K562 (cell line): ENCODE measurements around the gene MYO9A. TPM values are rescaled to one million over a fixed set of nuclear protein-coding genes. Genes with fewer than 3 reads are reported as not detected.

Experiments used
- ATAC-seq: fragments of 200-7000 bp; cut with Tn5 transposase; 3 replicates; pipeline ENCODE4 v1.9.1; 2020; ENCODE audit warnings: moderate library complexity
- BruUV-seq: library from RNA; stranded (reverse); fragments of 400-500 nt; replicated peaks from 2 replicates; lab custom pipeline; 2021; lab: Mats Ljungman, UMichigan
- CTCF ChIA-PET: fragments of 300-600 bp; formaldehyde crosslinking; extraction: SDS; loops from one replicate; lab custom pipeline; 2021; ENCODE audit warnings: low intra/inter-chr PET ratio; lab: Yijun Ruan, JAX
- POLR2A ChIA-PET: fragments of 300-600, 350-650 bp; sonication (Branson Sonifier 250); formaldehyde crosslinking; extraction: SDS; loops from one replicate; lab custom pipeline; 2021; ENCODE audit warnings: antibody characterized with exemption, inconsistent platforms; lab: Yijun Ruan, JAX
- DNase-seq, 4 experiments: peaks; one replicate each; pipeline versions ENCODE4 v3.0.0 to v3.0.0-alpha.2; 2011 to 2018; ENCODE audit warnings: low spot score in 3 of 4, mixed read lengths in 3 of 4; ENCODE audit errors: extremely low read depth in 1 of 4
- FAIRE-seq: peaks from 2 replicates; lab custom pipeline; 2011; peaks lifted over from hg19 to GRCh38; lab: Jason Lieb, UNC
- H2AFZ ChIP-seq: 2 replicates; pipeline ENCODE4 v1.6.0; 2011; ENCODE audit warnings: low read depth, low read length, control low read depth, inconsistent platforms
- H3K27ac ChIP-seq: fragments of 200-600 bp; 3 replicates; pipeline ENCODE4 v1.8.0; 2011; ENCODE audit warnings: low read depth, mild to moderate bottlenecking, control low read depth, inconsistent platforms, low read length, moderate library complexity, mixed read lengths; ENCODE audit errors: extremely low read depth
- H3K27me3 ChIP-seq, 2 experiments: fragments of 300-600 bp in 1 of 2; 2 replicates in 1 of 2; 3 replicates in 1 of 2; pipeline versions ENCODE4 v1.6.0 to v1.8.0; 2011; ENCODE audit warnings: inconsistent platforms in 2 of 2, low read length in 2 of 2, mild to moderate bottlenecking in 1 of 2, mixed read lengths in 1 of 2, moderate library complexity in 1 of 2; ENCODE audit not compliant: control insufficient read depth in 2 of 2, insufficient read depth in 2 of 2
- H3K36me3 ChIP-seq: fragments of 300-600 bp; 3 replicates; pipeline ENCODE4 v1.8.0; 2011; ENCODE audit warnings: mild to moderate bottlenecking, low read length, inconsistent platforms; ENCODE audit not compliant: control insufficient read depth, insufficient read depth
- H3K4me1 ChIP-seq, 2 experiments: fragments of 200-600 bp in 1 of 2; replicated peaks in 1 of 2; 2 replicates in 1 of 2; 3 replicates in 1 of 2; pipeline versions ENCODE4 v1.5.1 to v1.8.0; 2011; ENCODE audit warnings: inconsistent platforms in 2 of 2, low read length in 2 of 2, mild to moderate bottlenecking in 1 of 2, mixed read lengths in 1 of 2, moderate library complexity in 1 of 2; ENCODE audit not compliant: control insufficient read depth in 2 of 2, insufficient read depth in 2 of 2
- H3K4me2 ChIP-seq: 2 replicates; pipeline ENCODE4 v1.6.1; 2011; ENCODE audit warnings: low read length, control low read depth, inconsistent platforms, mixed read lengths; ENCODE audit not compliant: insufficient read depth
- H3K4me3 ChIP-seq: fragments of 200-600 bp; sonication (generic), shearing (Covaris generic); 2 replicates; pipeline ENCODE4 v1.5.1; 2016; ENCODE audit warnings: control low read depth, inconsistent platforms
- H3K79me2 ChIP-seq: fragments of 200-600 bp; 3 replicates; pipeline ENCODE4 v1.8.0; 2011; ENCODE audit warnings: low read length, inconsistent platforms; ENCODE audit not compliant: control insufficient read depth, insufficient read depth
- H3K9ac ChIP-seq, 2 experiments: 2 replicates each; pipeline versions ENCODE4 v1.6.0 to v1.6.1; 2011; ENCODE audit warnings: low read depth in 2 of 2, low read length in 2 of 2, control low read depth in 1 of 2, inconsistent platforms in 1 of 2, mild to moderate bottlenecking in 1 of 2, mixed read lengths in 1 of 2; ENCODE audit not compliant: insufficient read depth in 1 of 2
- H3K9me1 ChIP-seq: one replicate; pipeline ENCODE4 v1.6.0; 2011; ENCODE audit warnings: inconsistent platforms, mild to moderate bottlenecking, low read length, moderate library complexity; ENCODE audit not compliant: control insufficient read depth, insufficient read depth
- H3K9me3 ChIP-seq: replicated peaks from 2 replicates; pipeline ENCODE4 v1.5.1; 2011; ENCODE audit warnings: low read depth, low read length, inconsistent platforms; ENCODE audit not compliant: control insufficient read depth, insufficient read depth
- H4K20me1 ChIP-seq: replicated peaks from 2 replicates; pipeline ENCODE4 v1.6.1; 2011; ENCODE audit warnings: low read length, inconsistent platforms, mixed read lengths; ENCODE audit not compliant: control insufficient read depth, insufficient read depth
- WGBS: fragments of 100-300 bp; shearing (Covaris generic); methylation state at CpG from one replicate; pipeline ENCODE4 v1.1.6; 2016; ENCODE audit warnings: low coverage, mixed read lengths; ENCODE audit not compliant: insufficient coverage; ENCODE audit errors: missing lambda C conversion rate; 5-methylcytosine and 5-hydroxymethylcytosine counted together
- in situ Hi-C: fragments of 300-500 bp; cut with MboI; formaldehyde crosslinking; loops from 4 replicates; pipeline ENCODE4 v1.15.0; 2018; ENCODE audit warnings: inconsistent platforms, mixed read lengths
- intact Hi-C: fragments of 100-400 bp; cut with micrococcal nuclease; formaldehyde crosslinking; loops from 2 replicates; pipeline ENCODE4 v1.14.2; 2022
- polyA plus RNA-seq, 8 experiments: library from polyadenylated mRNA; depleted of rRNA in 4 of 8; stranded (reverse) in 5 of 8; unstranded in 3 of 8; fragments of >200 nt; fragmentation: Nextera tagmentation in 2 of 8; fragmentation: Illumina TruSeq in 1 of 8; extraction: Ambion mirVana in 2 of 8; extraction: Trizol in 1 of 8; gene quantifications; 2 replicates each; pipeline versions ENCODE4 v1.2.1 to v1.2.3, GENCODE V29; 2011 to 2014; ENCODE audit warnings: inconsistent platforms in 1 of 8, missing spikeins in 1 of 8
- total RNA-seq, 7 experiments: library from RNA; depleted of rRNA in 6 of 7; stranded (reverse); fragments of >200 nt in 6 of 7; fragmentation: Illumina TruSeq in 2 of 7; extraction: Trizol in 2 of 7; gene quantifications; 2 replicates each; pipeline versions ENCODE4 v1.2.1 to v1.2.3, GENCODE V29; 2011 to 2021; ENCODE audit warnings: low replicate concordance in 1 of 7
- TF ChIP-seq, protein P1 (sequence below): fragments of 450-650 bp; IDR thresholded peaks from 2 replicates; pipeline ENCODE4 v1.6.1; 2014; ENCODE audit warnings: low read depth, mild to moderate bottlenecking, moderate library complexity, borderline replicate concordance
- TF ChIP-seq, protein P2 (sequence below): sonication (generic); formaldehyde crosslinking; IDR thresholded peaks from 2 replicates; pipeline ENCODE4 v1.8.0; 2022; ENCODE audit warnings: mild to moderate bottlenecking, low read depth, missing genetic modification reagents
- TF ChIP-seq, protein P3 (sequence below): fragments of 450-650 bp; formaldehyde crosslinking; IDR thresholded peaks from 2 replicates; pipeline ENCODE4 v1.4.0; 2020; ENCODE audit warnings: mild to moderate bottlenecking, moderate library complexity

MYO9A gene
- total and polyA plus RNA-seq, 9 of the 15 experiments (the other 6 are each of a cell fraction or from before 2014, with no cell fraction given) = 1.9 to 15.4 (median 5.8) TPM

DNA sequence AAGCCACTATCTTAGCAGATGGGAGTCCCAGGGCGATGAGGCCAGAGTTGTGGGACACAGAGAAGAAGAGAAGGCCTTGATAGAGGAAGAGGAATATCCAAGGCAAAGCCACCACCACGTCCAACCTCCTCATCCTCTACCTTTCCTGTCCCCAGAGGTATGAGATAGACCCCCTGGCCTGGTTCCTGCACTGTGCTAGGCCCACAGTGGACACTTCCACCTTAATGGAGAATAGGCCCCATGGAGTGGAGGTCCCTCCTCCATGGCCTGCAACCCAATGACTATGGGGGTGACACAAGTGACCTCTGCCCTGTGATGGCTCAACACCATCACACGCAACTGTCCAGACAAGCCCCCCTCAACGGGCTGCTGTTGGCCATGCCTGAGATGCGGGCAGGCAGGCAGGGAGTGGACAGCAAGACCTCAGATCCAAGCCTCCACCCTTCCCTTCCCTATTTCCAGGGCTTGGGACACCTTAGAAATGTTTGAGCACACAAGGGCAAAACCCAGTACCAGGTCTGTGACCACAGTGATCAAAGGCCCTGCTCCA is 42.8 kb upstream of the MYO9A start:
- Histone ChIP-seq H3K27ac (no peak overlapping the region), H3K4me3 (no peak overlapping the region), H3K9me1 (no peaks in the 10 kb centered on the region), H3K79me2 (no peaks in the 10 kb centered on the region), H3K4me1 (no peaks in the 10 kb centered on the region; a peak in 1 of 5 replicates), H3K9ac (no peak overlapping the region), H4K20me1 (no peaks in the 10 kb centered on the region; the same call in none of the 2 replicates), H3K9me3 (no peaks in the 10 kb centered on the region), H3K27me3 (peaks cover 2 to 24% of the 10 kb centered on the region in 2 experiments; a peak in 4 of 5 replicates), H3K4me2 (no peak overlapping the region), H3K36me3 (no peaks in the 10 kb centered on the region), H2AFZ (no peak overlapping the region)
- no TSS peak for BruUV-seq
- CTCF ChIA-PET = no interaction called here
- in situ Hi-C loops (no loop called here), intact Hi-C loops (no loop called here)
- WGBS = 8% methylated on average over 3 of the region's 5 CpGs
- FAIRE-seq = no peak
- POLR2A ChIA-PET = no interaction called here
- TF ChIP-seq, protein P1, sequence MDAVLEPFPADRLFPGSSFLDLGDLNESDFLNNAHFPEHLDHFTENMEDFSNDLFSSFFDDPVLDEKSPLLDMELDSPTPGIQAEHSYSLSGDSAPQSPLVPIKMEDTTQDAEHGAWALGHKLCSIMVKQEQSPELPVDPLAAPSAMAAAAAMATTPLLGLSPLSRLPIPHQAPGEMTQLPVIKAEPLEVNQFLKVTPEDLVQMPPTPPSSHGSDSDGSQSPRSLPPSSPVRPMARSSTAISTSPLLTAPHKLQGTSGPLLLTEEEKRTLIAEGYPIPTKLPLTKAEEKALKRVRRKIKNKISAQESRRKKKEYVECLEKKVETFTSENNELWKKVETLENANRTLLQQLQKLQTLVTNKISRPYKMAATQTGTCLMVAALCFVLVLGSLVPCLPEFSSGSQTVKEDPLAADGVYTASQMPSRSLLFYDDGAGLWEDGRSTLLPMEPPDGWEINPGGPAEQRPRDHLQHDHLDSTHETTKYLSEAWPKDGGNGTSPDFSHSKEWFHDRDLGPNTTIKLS = no peak
- TF ChIP-seq, protein P2, sequence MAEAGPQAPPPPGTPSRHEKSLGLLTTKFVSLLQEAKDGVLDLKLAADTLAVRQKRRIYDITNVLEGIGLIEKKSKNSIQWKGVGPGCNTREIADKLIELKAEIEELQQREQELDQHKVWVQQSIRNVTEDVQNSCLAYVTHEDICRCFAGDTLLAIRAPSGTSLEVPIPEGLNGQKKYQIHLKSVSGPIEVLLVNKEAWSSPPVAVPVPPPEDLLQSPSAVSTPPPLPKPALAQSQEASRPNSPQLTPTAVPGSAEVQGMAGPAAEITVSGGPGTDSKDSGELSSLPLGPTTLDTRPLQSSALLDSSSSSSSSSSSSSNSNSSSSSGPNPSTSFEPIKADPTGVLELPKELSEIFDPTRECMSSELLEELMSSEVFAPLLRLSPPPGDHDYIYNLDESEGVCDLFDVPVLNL (CRISPR knock-in tag) = no peak
- TF ChIP-seq, protein P3, sequence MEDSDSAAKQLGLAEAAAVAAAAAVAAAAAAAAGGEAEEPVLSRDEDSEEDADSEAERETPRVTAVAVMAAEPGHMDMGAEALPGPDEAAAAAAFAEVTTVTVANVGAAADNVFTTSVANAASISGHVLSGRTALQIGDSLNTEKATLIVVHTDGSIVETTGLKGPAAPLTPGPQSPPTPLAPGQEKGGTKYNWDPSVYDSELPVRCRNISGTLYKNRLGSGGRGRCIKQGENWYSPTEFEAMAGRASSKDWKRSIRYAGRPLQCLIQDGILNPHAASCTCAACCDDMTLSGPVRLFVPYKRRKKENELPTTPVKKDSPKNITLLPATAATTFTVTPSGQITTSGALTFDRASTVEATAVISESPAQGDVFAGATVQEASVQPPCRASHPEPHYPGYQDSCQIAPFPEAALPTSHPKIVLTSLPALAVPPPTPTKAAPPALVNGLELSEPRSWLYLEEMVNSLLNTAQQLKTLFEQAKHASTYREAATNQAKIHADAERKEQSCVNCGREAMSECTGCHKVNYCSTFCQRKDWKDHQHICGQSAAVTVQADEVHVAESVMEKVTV (CRISPR knock-in tag) = no peak
- no peak for DNase-seq
- ATAC-seq = no peak
